Activated CD8-positive, alpha-beta T cell treated with anti-CD3 and anti-CD28 coated beads for 36 hours (primary cell): ENCODE data around the gene FBP1. TPM values are rescaled to one million over a fixed set of nuclear protein-coding genes. Genes with fewer than 3 reads are reported as not detected.

Source experiments
- ATAC-seq: fragments of 200-7000 bp; cut with Tn5 transposase; one replicate; pipeline ENCODE4 v1.10.0; 2021; ENCODE audit warnings: mild to moderate bottlenecking, moderate library complexity
- CTCF ChIA-PET: fragments of 350-600 bp; sonication (Branson Sonifier 250); formaldehyde crosslinking; loops from one replicate; lab custom pipeline; 2021; ENCODE audit warnings: antibody characterized with exemption; lab: Charles Lee
- POLR2A ChIA-PET: fragments of 350-600 bp; sonication (Branson Sonifier 250); formaldehyde crosslinking; loops from one replicate; lab custom pipeline; 2021; ENCODE audit warnings: antibody characterized with exemption; lab: Charles Lee
- DNase-seq: peaks from one replicate; pipeline ENCODE4 v3.0.0-alpha.2; 2020
- H3K27ac Mint-ChIP-seq: one replicate; pipeline ENCODE4 v1.8.0; 2021; ENCODE audit warnings: mild to moderate bottlenecking, mixed read lengths
- H3K27me3 Mint-ChIP-seq: one replicate; pipeline ENCODE4 v1.8.0; 2021; ENCODE audit warnings: mixed read lengths
- H3K36me3 Mint-ChIP-seq: one replicate; pipeline ENCODE4 v1.8.0; 2021; ENCODE audit warnings: low read depth, mixed read lengths
- H3K4me1 Mint-ChIP-seq: one replicate; pipeline ENCODE4 v1.8.0; 2021; ENCODE audit warnings: low read depth, mixed read lengths
- H3K4me3 Mint-ChIP-seq: one replicate; pipeline ENCODE4 v1.8.0; 2021; ENCODE audit warnings: mild to moderate bottlenecking, moderate library complexity, mixed read lengths
- H3K9me3 Mint-ChIP-seq: one replicate; pipeline ENCODE4 v1.8.0; 2021; ENCODE audit warnings: mixed read lengths
- intact Hi-C: fragments of 100-400 bp; cut with micrococcal nuclease; formaldehyde crosslinking; loops from one replicate; pipeline ENCODE4 v1.10.0; 2022
- total RNA-seq, 2 experiments: library from RNA; stranded (reverse); gene quantifications; one replicate each; pipeline ENCODE4 v1.2.3, GENCODE V29; 2021
- TF ChIP-seq, protein P1 (sequence below): fragments of 200-600 bp; IDR thresholded peaks from one replicate; pipeline ENCODE4 v1.8.0; 2022; ENCODE audit warnings: antibody characterized with exemption, mild to moderate bottlenecking

Gene FBP1
- total RNA-seq, 2 experiments from 2014 or later = 1.2 to 1.4 TPM

GRCh38 chr9:94675008-94675881 lies 35.9 kb upstream of the FBP1 start:
- intact Hi-C loops = no loop called here
- POLR2A ChIA-PET = interaction anchor here (1.3 kb wide), 1 partner anchor 45 kb away, joined by 3 read pairs; no protein-coding TSS in a partner anchor
- Mint-ChIP-seq H3K4me3 (no peak overlapping the region), H3K4me1 (no peaks in the 10 kb centered on the region), H3K27ac (no peak overlapping the region), H3K27me3 (peaks cover 13% of the 10 kb centered on the region), H3K9me3 (no peaks in the 10 kb centered on the region), H3K36me3 (no peaks in the 10 kb centered on the region)
- CTCF ChIA-PET = interaction anchor here (10.9 kb wide), 1 partner anchor 453 kb away, joined by 193 read pairs; no protein-coding TSS in a partner anchor
- TF ChIP-seq, protein P1, sequence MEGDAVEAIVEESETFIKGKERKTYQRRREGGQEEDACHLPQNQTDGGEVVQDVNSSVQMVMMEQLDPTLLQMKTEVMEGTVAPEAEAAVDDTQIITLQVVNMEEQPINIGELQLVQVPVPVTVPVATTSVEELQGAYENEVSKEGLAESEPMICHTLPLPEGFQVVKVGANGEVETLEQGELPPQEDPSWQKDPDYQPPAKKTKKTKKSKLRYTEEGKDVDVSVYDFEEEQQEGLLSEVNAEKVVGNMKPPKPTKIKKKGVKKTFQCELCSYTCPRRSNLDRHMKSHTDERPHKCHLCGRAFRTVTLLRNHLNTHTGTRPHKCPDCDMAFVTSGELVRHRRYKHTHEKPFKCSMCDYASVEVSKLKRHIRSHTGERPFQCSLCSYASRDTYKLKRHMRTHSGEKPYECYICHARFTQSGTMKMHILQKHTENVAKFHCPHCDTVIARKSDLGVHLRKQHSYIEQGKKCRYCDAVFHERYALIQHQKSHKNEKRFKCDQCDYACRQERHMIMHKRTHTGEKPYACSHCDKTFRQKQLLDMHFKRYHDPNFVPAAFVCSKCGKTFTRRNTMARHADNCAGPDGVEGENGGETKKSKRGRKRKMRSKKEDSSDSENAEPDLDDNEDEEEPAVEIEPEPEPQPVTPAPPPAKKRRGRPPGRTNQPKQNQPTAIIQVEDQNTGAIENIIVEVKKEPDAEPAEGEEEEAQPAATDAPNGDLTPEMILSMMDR = no peak
- DNase-seq = no peak
- ATAC-seq = no peak

DNA sequence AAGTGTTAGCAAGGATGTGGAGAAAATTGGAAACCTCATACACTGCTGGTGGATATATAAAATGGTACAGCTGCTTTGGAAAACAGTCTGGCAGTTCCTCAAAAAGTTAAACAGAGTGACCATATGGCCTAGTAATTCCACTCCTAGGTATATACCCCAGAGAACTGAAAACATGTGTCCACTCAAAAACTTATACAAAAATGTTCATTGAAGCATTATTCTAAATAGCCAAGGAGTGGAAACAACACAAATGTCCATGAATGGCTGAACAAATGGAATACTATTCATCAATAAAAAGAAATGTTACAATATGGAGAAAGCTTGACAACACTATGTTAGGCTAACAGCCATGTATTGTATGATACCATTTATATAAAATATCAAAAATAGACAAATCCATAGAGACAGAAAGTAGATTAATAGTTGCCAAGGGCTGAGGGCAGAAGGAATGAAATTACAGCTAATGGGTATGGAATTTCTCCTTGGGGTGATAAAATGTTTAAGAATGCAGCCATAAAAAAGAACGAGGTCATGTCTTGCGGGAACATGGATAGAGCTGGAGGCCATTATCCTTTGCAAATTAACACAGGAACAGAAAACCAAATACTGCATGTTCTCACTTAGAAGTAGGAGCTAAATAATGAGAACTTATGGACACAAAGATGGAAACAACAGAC lies 33.6 kb upstream of the FBP1 start:
- no peaks in the 10 kb centered on the region for H3K27me3 Mint-ChIP-seq
- H3K4me3 Mint-ChIP-seq = no peak overlapping the region
- H3K4me1 Mint-ChIP-seq = peaks cover 5% of the 10 kb centered on the region
- H3K27ac Mint-ChIP-seq = no peak overlapping the region
- CTCF ChIA-PET = interaction anchor here (1.0 to 1.2 kb wide), 3 partner anchors 8 to 455 kb away, joined by 3 to 4 read pairs (median 3); no protein-coding TSS in a partner anchor
- intact Hi-C loops = no loop called here
- H3K36me3 Mint-ChIP-seq = no peaks in the 10 kb centered on the region
- TF ChIP-seq, protein P1 = no peak
- POLR2A ChIA-PET = no interaction called here
- no peak for DNase-seq
- no peaks in the 10 kb centered on the region for H3K9me3 Mint-ChIP-seq
- no peak for ATAC-seq

GRCh38 chr9:94668928-94669729 lies 29.8 kb upstream of the FBP1 start:
- no peaks in the 10 kb centered on the region for H3K36me3 Mint-ChIP-seq
- peak overlapping the region; percentile 9 for H3K27ac Mint-ChIP-seq
- POLR2A ChIA-PET = interaction anchor here (0.7 to 1.2 kb wide), 3 partner anchors 14 to 648 kb away, joined by 3 to 4 read pairs (median 3); partner anchors contain the start of gene AOPEP
- no peaks in the 10 kb centered on the region for H3K9me3 Mint-ChIP-seq
- TF ChIP-seq, protein P1 = peak; percentile 82
- ATAC-seq = peak; percentile 86
- peak; percentile 72 for DNase-seq
- peaks cover 5% of the 10 kb centered on the region for H3K4me1 Mint-ChIP-seq
- H3K4me3 Mint-ChIP-seq = peak overlapping the region; percentile 73
- CTCF ChIA-PET = interaction anchor here (0.6 to 7.3 kb wide), 18 partner anchors 10 to 667 kb away, joined by 3 to 52 read pairs (median 3); partner anchors contain the start of genes AOPEP and FBP1
- H3K27me3 Mint-ChIP-seq = no peaks in the 10 kb centered on the region
- intact Hi-C loops = no loop called here

DNA sequence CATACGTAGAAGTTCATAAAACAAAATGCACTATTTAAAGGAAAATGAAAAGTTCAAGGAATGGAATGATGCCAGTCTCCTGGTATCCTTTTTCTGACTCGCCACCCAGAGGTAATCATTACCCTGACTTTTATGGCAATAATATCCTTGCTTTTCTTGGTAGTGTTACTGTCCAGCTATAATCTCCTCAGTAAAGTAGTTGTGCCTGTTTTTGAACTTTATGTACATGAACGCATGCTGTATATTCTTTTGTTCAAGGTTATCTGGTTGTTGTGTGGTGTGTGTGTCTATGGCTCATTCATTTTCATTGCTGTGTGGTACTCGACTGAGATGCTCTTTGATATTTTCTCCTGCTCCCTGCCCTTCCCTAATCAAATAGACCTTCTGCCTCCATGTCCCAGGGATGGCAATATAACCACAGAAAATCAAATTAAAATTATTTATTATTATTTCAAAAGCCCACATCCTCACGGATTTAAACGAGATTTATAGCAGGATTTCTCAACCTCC lies 29.2 kb upstream of the FBP1 start:
- peaks cover 5% of the 10 kb centered on the region for H3K4me1 Mint-ChIP-seq
- ChIA-PET CTCF (interaction anchor here (0.6 to 7.3 kb wide), 13 partner anchors 10 to 461 kb away, joined by 3 to 52 read pairs (median 4); partner anchors contain the start of genes AOPEP and FBP1), POLR2A (interaction anchor here (0.7 to 1.2 kb wide), 2 partner anchors 15 to 648 kb away, joined by 3 to 4 read pairs; no protein-coding TSS in a partner anchor)
- intact Hi-C loops = no loop called here
- H3K9me3 Mint-ChIP-seq = no peaks in the 10 kb centered on the region
- no peak overlapping the region for H3K27ac Mint-ChIP-seq
- H3K4me3 Mint-ChIP-seq = no peak overlapping the region
- ATAC-seq (no peak), DNase-seq (no peak)
- peaks cover 2% of the 10 kb centered on the region for H3K27me3 Mint-ChIP-seq
- TF ChIP-seq, protein P1 = no peak
- H3K36me3 Mint-ChIP-seq = no peaks in the 10 kb centered on the region
